HG02943 (cell line): ENCODE measurements around the gene RTF1.

Experiments used
- ATAC-seq: cut with Tn5 transposase; IDR thresholded peaks from one replicate; pipeline ENCODE4 v1.9.1; 2021; ENCODE audit warnings: mild to moderate bottlenecking, low read depth, moderate library complexity; ENCODE audit not compliant: unreplicated experiment

Gene RTF1

GRCh38 chr15:41502795-41503668 is 86.1 kb downstream of the RTF1 start:
- ATAC-seq: no peak

GRCh38 chr15:41503669-41504010 is 86.7 kb downstream of the RTF1 start:
- no peak for ATAC-seq

- ATAC-seq: no peak
Observed at GRCh38 chr15:41504751-41505492, 88.0 kb downstream of the RTF1 start.

- no peak for ATAC-seq
Observed at GRCh38 chr15:41505776-41506175, 88.9 kb downstream of the RTF1 start.

- no peak for ATAC-seq
Observed at GRCh38 chr15:41506796-41507341, 90.0 kb downstream of the RTF1 start.

GRCh38 chr15:41507820-41508290 is 91.0 kb downstream of the RTF1 start:
- ATAC-seq: no peak

- ATAC-seq: no peak
Observed at GRCh38 chr15:41510728-41511127, 93.8 kb downstream of the RTF1 start.

GRCh38 chr15:41511331-41511898 is 94.5 kb downstream of the RTF1 start:
- no peak for ATAC-seq

GRCh38 chr15:41511899-41512369 is 95.0 kb downstream of the RTF1 start:
- ATAC-seq: no peak

- ATAC-seq: no peak
Observed at GRCh38 chr15:41512512-41512939, 95.6 kb downstream of the RTF1 start.

- no peak for ATAC-seq
Observed at GRCh38 chr15:41512940-41513505, 96.1 kb downstream of the RTF1 start.

GRCh38 chr15:41513506-41514227 is 96.8 kb downstream of the RTF1 start, which contains the start of gene LTK:
Gene LTK, minus strand, starts transcription at chr15:41513827. Its CDS starts 118 bp downstream, at chr15:41513709.
- no peak for ATAC-seq

- ATAC-seq: no peak
Observed at GRCh38 chr15:41517895-41518449, 101.1 kb downstream of the RTF1 start.

GRCh38 chr15:41520636-41521035 is 103.7 kb downstream of the RTF1 start:
- ATAC-seq: no peak

GRCh38 chr15:41521614-41522013 is 104.7 kb downstream of the RTF1 start:
- ATAC-seq: no peak

- ATAC-seq: no peak
Observed at GRCh38 chr15:41523097-41523496, 106.2 kb downstream of the RTF1 start.

- ATAC-seq: no peak
Observed at GRCh38 chr15:41530363-41530956, 113.6 kb downstream of the RTF1 start.
